ENCODE results near the gene CRADD.
"Not testable (repeated sequence)": the region's sequence is repeated elsewhere in the genome, so short reads cannot be mapped to it uniquely, and the experiment has no call there.

Gene CRADD

GRCh38 chr12:93708952-93709351, 31.8 kb downstream of the CRADD start:
- DNase-seq, result no peak

GRCh38 chr12:93709386-93709785, 32.2 kb downstream of the CRADD start:
- no peak for DNase-seq

GRCh38 chr12:93710574-93710926, 33.4 kb downstream of the CRADD start:
- no peak for DNase-seq

GRCh38 chr12:93711502-93711901, 34.3 kb downstream of the CRADD start:
- not testable (repeated sequence) for DNase-seq

- DNase-seq, result no peak
Measured at GRCh38 chr12:93712200-93712599, 35.0 kb downstream of the CRADD start.

GRCh38 chr12:93713060-93713459, 35.9 kb downstream of the CRADD start:
- no peak for DNase-seq

GRCh38 chr12:93713800-93714199, 36.6 kb downstream of the CRADD start:
- no peak for DNase-seq

GRCh38 chr12:93714382-93714781, 37.2 kb downstream of the CRADD start:
- no peak for DNase-seq

- DNase-seq, result no peak
Measured at GRCh38 chr12:93719710-93720109, 42.5 kb downstream of the CRADD start.

- no peak for DNase-seq
Measured at GRCh38 chr12:93720559-93720958, 43.4 kb downstream of the CRADD start.

GRCh38 chr12:93722179-93722578, 45.0 kb downstream of the CRADD start:
- DNase-seq, result no peak

- no peak for DNase-seq
Measured at GRCh38 chr12:93722835-93723567, 45.8 kb downstream of the CRADD start.

GRCh38 chr12:93723568-93723930, 46.4 kb downstream of the CRADD start:
- DNase-seq, result no peak

- DNase-seq, result no peak
Measured at GRCh38 chr12:93725531-93725930, 48.4 kb downstream of the CRADD start.

GRCh38 chr12:93727195-93727811, 50.1 kb downstream of the CRADD start:
- no peak for DNase-seq

- DNase-seq, result no peak
Measured at GRCh38 chr12:93727911-93728310, 50.7 kb downstream of the CRADD start.

GRCh38 chr12:93729934-93730333, 52.8 kb downstream of the CRADD start:
- no peak for DNase-seq

GRCh38 chr12:93733358-93733757, 56.2 kb downstream of the CRADD start:
- DNase-seq, result no peak

- no peak for DNase-seq
Measured at GRCh38 chr12:93733928-93734327, 56.8 kb downstream of the CRADD start.

GRCh38 chr12:93734784-93735183, 57.6 kb downstream of the CRADD start:
- no peak for DNase-seq

GRCh38 chr12:93736640-93737178, 59.5 kb downstream of the CRADD start:
- DNase-seq, result no peak

GRCh38 chr12:93737457-93738198, 60.5 kb downstream of the CRADD start:
- no peak for DNase-seq

- no peak for DNase-seq
Measured at GRCh38 chr12:93738199-93739058, 61.3 kb downstream of the CRADD start.
